ENCODE results near the gene FAM216A. TPM values are rescaled to one million over a fixed set of nuclear protein-coding genes. Genes with fewer than 3 reads are reported as not detected.
A peak's percentile ranks its signal among the peaks of the same experiment; 100 is the strongest.

FAM216A gene
- total RNA-seq, 1 donor from 2014 or later: 4.2 TPM

DNA sequence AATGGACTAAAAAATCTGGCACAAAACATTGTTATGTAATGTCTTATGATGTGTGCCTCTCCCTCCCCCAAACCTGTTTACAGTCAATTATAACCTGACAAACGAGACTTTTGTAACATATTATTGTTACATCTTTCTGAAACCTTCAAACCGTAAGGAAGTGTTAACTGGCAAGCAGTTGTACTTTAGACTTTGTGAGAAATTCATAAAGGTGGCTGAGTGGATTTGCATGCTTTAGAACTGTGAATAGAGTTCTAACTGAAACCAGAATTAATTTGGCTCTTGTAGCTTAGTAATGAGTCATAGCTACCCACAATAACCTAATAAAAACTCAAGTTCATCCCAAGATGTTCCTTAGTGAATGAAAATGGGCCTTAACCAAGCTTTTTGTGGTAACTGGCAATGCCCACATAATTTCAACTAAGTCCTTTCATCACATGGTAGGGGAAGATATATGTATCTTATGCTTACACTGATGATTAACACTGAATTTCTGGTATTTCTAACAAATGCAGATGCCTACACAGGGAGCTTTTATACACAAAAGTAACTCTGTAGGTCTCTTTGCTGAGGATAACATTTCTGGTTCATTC is 63.2 kb downstream of the FAM216A start:
- H3K27me3 ChIP-seq (ENCODE audit: low read depth): no peaks in the 10 kb centered on the region
- intact Hi-C loops (cut with micrococcal nuclease): no loop called here
- no peak overlapping the region for H3K4me3 ChIP-seq
- TF ChIP-seq, protein P1, sequence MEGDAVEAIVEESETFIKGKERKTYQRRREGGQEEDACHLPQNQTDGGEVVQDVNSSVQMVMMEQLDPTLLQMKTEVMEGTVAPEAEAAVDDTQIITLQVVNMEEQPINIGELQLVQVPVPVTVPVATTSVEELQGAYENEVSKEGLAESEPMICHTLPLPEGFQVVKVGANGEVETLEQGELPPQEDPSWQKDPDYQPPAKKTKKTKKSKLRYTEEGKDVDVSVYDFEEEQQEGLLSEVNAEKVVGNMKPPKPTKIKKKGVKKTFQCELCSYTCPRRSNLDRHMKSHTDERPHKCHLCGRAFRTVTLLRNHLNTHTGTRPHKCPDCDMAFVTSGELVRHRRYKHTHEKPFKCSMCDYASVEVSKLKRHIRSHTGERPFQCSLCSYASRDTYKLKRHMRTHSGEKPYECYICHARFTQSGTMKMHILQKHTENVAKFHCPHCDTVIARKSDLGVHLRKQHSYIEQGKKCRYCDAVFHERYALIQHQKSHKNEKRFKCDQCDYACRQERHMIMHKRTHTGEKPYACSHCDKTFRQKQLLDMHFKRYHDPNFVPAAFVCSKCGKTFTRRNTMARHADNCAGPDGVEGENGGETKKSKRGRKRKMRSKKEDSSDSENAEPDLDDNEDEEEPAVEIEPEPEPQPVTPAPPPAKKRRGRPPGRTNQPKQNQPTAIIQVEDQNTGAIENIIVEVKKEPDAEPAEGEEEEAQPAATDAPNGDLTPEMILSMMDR (IDR thresholded peaks at IDR 0.05; ENCODE audit: borderline replicate concordance): no peak
- DNase-seq: no peak
- peak overlapping the region; percentile 37 for H3K27ac ChIP-seq (replicated peaks)
- H3K4me1 ChIP-seq: peaks cover 70% of the 10 kb centered on the region
- H3K36me3 ChIP-seq: peaks cover 23% of the 10 kb centered on the region
- H3K9me3 ChIP-seq (replicated peaks): no peaks in the 10 kb centered on the region

DNA sequence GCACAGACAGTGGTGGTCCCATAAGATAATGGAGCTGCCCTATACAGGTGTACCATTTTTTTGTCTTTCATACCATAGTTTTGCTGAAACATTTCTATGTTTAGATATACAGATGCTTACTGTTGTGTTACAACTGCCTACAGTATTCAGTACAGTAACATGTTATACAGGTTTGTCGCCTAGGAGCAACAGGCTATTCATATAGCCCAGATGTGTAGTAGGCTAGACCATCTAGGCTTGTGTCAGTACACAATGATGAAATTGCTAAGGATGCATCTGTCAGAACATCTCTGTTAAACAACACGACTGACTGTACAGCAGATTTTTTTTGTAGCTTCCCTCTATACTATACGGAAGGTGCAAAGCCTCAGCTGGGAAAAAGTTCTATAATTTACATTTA is 64.0 kb downstream of the FAM216A start:
- H3K9me3 ChIP-seq (replicated peaks): no peaks in the 10 kb centered on the region
- peak overlapping the region; percentile 87 for H3K27ac ChIP-seq (replicated peaks)
- DNase-seq: no peak
- H3K36me3 ChIP-seq: peaks cover 31% of the 10 kb centered on the region
- no peaks in the 10 kb centered on the region for H3K27me3 ChIP-seq (ENCODE audit: low read depth)
- peaks cover 71% of the 10 kb centered on the region for H3K4me1 ChIP-seq
- H3K4me3 ChIP-seq: no peak overlapping the region
- intact Hi-C loops (cut with micrococcal nuclease): no loop called here
- TF ChIP-seq, protein P1 (IDR thresholded peaks at IDR 0.05; ENCODE audit: borderline replicate concordance): no peak

DNA sequence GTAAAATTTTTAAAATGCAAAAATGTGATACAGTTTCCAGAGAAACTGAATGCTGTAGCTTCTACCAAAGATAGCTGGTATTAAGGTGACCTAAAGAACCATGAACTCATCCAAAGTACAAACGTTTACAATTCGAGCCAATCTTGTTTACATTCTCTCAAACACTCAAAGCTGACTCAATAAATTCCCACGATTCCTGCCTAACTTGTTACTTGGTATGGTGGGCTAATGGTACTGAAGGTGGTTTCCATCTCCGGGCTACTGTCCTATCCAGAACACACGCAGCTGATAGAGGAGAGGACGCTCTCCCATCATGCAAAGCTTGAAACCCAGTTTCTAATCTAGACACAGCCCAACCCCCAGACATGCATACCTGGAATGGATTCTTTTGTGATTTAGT is 65.0 kb downstream of the FAM216A start:
- Histone ChIP-seq H3K4me1 (peaks cover 76% of the 10 kb centered on the region), H3K36me3 (peaks cover 40% of the 10 kb centered on the region), H3K9me3 (replicated peaks) (no peaks in the 10 kb centered on the region), H3K4me3 (no peak overlapping the region), H3K27ac (replicated peaks) (peak overlapping the region; percentile 87), H3K27me3 (ENCODE audit: low read depth) (no peaks in the 10 kb centered on the region)
- TF ChIP-seq, protein P1 (IDR thresholded peaks at IDR 0.05; ENCODE audit: borderline replicate concordance): no peak
- no peak for DNase-seq
- intact Hi-C loops (cut with micrococcal nuclease): no loop called here

DNA sequence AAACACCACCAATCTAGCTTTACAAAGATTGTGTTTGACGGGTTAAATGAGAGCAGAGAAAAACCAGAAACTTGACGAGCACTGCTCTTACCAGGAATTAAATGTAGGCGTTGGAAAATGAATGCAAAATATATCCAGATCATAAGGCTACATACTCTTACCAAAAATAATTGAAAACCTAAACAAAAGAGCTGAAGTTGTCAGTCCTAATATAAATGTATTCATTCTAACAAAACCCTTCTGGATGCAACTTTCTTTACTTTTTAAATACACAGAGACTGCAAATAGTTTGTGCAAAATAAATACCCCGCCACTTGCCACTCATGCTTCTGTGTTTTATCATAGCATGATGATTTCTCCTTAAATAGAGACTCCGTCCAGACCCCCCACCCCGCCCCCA is 66.2 kb downstream of the FAM216A start:
- Histone ChIP-seq H3K9me3 (replicated peaks) (no peaks in the 10 kb centered on the region), H3K27ac (replicated peaks) (peak overlapping the region; percentile 87), H3K4me1 (peaks cover 82% of the 10 kb centered on the region), H3K4me3 (no peak overlapping the region), H3K36me3 (peaks cover 52% of the 10 kb centered on the region), H3K27me3 (ENCODE audit: low read depth) (no peaks in the 10 kb centered on the region)
- DNase-seq: no peak
- intact Hi-C loops (cut with micrococcal nuclease): no loop called here
- TF ChIP-seq, protein P1 (IDR thresholded peaks at IDR 0.05; ENCODE audit: borderline replicate concordance): no peak

DNA sequence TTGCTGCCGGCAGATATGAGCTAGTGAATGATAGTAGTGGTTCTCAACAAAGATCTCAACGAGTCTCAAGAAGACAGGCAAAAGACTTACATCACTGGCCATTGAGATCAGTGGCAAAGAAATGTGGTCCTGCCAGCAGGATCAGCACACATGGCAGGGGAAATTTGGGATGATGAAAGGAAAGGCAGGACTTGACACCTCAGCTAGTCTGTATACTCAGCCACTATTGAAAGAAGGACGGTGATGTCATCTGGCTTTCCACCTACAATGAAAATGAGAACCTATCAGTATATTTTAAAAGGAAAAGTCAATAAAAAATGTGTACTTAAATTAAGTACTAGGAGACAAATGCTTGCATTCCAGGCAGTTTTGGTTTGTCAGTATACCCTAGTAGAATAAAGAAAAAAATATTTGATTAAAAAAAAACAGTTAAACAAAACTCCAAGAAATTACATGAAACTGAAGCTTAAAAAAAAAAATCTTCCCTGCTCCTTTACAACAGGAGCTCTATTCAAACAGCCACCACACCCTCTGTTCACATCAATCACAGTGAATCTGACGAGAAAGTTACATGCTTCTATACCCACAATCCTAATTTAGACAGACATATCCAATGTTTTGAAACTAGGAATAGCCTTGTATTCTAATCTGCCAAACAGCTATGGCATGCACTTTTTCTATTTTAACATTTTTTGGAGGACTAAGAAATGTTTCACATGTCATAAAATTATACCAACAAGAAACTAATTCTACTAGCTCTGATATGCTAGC is 68.4 kb downstream of the FAM216A start:
- DNase-seq: no peak
- Histone ChIP-seq H3K27me3 (ENCODE audit: low read depth) (no peaks in the 10 kb centered on the region), H3K27ac (replicated peaks) (peak overlapping the region; percentile 87), H3K4me3 (no peak overlapping the region), H3K36me3 (peaks cover 51% of the 10 kb centered on the region), H3K9me3 (replicated peaks) (no peaks in the 10 kb centered on the region), H3K4me1 (peaks cover 84% of the 10 kb centered on the region)
- TF ChIP-seq, protein P1 (IDR thresholded peaks at IDR 0.05; ENCODE audit: borderline replicate concordance): no peak
- intact Hi-C loops (cut with micrococcal nuclease): no loop called here
